ENCODE results near the gene ENTPD6.
"Not testable (repeated sequence)": the region's sequence is repeated elsewhere in the genome, so short reads cannot be mapped to it uniquely, and the experiment has no call there.

ENTPD6 gene

DNA sequence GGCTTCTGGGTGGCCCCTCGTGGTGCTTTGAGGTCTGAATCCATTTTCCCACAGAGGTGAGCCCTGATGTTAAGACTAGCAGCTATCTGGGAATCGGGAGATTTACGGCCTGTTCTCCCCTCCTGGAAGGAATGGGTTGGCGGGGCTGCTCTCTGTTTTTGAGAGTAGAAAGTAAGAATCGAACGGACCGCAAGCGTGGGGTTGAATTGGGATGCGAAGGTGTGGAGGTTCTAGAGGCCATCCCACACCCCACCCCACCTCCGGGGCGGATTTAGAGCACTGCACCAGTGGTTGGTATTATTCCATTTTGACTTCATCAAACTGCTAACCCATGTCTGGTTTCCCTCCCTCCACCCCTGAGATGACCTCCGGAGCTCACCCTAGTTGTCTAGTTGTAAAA is 63.8 kb downstream of the ENTPD6 start:
- DNase-seq: no peak

DNA sequence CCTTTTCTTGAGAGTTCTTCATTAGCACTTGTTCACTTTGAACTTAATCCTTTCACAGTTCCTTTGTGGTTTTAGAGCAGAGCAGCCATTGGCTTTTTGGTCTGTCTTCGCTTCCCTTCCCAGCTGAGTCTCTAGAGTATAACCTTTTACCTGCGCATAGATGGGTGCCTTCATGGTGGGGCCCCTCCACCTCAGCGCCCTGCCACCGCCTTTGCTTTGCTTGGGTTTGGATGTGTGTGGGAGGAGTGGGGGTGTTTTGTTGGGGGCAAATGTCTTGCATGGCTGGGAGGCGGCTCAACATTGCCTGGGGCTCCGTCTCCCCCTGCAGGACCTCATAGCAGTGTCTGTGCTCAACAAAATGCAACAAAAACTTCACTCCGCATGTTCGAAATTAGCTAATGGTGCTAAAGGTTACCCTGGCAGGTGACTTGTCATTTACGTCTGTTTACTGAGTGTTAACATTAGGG is 64.3 kb downstream of the ENTPD6 start:
- DNase-seq: no peak

DNA sequence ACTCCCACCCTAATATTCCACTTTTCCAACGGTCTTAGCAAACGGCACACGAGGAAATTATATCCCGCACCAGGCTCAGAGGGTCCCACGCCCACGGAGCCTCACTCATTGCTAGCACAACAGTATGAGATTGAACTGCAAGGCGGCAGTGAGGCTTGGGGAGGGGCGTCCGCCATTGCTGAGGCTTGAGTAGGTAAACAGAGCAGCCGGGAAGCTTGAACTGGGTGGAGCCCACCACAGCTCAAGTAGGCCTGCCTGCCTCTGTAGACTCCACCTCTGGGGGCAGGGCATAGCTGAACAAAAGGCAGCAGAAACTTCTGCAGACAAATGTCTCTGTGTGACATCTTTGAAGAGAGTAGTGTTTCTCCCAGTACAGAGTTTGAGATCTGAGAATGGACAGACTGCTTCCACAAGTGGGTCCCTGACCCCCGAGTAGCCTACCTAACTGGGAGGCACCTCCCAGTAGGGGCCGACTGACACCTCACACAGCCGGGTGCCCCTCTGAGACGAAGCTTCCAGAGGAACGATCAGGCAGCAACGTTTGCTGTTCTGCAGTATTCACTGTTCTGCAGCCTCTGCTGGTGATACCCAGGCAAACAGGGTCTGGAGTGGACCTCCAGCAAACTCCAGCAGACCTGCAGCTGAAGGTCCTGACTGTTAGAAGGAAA is 65.4 kb downstream of the ENTPD6 start:
- not testable (repeated sequence) for DNase-seq

DNA sequence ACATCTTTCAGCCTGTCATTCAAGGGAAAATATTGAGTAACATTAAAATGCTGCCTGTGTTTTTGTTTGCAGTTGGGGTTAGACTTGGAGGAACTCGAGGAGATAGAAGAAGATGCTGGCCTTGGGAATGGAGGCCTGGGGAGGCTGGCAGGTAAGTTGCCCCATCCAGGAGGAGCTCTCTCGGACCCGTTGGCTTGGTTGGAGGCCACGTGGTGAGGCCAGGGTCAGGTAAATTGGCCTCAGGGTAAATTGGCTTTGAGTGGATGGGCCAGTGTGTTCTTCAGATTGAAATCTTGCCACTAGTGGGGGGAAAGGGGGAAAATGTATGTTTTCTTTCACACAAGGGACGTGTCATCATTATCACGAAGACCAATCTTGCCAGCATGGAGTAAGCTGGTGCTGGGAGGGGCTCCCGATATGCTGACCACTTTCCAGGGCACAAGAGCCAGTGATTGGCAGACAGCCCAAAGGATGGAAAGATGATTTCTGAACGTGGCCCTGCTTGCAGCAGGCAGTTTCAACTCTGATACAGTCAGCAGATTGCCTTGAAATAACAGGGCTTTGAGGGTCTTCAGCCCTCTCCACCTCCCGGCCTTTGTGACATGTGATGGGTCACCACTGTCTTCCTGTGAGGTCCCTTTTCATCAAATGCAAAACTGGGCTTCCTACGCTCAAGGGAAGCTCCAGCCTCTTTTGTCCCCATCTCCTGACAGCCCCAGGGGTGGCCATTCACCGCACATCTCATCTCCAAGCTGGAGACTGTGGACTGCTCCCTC is 73.7 kb downstream of the ENTPD6 start:
- no peak for DNase-seq

DNA sequence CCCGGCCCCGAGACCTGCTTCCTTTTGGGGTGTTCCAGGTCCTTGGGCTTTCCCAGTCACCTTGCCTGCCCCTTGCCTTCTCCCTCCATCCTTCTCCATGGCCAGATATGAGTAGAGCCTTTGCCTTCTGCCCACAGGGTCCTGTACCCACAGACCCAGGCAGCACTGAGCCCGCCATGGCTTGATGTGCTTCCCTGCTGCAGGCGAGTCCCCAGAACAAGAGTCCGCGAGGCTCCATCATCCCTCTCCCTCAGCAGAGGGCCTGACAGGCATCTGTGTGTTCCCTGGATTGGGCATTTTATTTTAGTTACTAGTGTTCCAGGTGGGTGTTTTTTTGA is 74.3 kb downstream of the ENTPD6 start:
- DNase-seq: no peak

DNA sequence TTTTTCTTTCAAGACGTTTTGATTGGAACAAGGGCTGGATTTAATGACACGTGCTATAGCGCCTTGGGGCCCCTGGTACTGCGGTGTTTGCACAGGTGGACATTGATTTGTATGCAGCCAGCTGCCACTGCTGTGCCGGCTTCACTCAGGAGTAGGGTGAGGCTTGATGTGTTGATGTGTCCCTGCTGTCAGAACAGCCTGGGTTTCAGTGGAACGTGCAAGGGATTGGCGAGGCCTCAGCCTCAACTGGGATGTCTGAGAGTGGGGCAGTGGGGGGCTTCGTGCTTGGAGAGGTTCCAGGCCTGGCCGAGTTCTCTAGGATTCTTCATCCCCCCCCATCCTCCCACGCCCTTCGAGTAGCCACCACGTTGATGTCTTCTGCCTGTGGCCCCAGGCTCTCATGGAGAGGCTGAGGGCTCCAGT is 75.3 kb downstream of the ENTPD6 start:
- no peak for DNase-seq

DNA sequence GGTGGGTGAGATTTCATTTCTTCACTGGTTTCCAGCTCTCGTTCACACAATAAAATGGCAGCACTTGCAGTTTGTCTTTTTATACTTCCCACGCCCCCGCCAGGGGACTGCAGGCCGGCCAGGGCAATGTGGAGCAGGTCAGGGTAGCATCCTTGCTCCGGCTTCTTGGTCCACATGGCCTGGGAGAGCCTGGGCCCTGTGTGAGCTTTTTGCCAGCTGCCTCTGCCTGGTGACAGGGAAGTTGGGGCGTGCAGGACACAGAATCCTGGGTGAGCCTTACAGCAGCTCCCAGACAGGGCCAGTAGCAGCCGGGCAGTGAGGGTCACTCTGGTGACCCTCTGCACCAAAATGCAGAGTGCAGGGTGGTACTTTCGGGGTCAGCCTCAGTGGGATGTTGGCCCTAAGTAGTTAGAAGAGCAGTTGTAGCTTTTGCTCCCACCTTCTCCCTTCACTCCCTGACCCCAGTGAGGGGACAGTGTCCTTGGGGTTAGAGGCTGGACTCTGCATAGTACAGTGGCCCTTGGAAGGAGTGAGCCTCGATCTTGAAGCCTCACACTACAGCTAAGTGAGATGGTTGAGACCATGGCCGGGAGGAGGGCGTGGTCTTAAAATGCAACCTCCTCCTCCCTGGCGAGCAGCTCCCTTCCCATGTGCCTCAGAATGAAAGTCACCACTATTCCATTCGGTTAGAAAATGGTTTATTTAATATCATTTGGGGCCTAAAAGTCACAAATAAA is 76.1 kb downstream of the ENTPD6 start:
- no peak for DNase-seq

DNA sequence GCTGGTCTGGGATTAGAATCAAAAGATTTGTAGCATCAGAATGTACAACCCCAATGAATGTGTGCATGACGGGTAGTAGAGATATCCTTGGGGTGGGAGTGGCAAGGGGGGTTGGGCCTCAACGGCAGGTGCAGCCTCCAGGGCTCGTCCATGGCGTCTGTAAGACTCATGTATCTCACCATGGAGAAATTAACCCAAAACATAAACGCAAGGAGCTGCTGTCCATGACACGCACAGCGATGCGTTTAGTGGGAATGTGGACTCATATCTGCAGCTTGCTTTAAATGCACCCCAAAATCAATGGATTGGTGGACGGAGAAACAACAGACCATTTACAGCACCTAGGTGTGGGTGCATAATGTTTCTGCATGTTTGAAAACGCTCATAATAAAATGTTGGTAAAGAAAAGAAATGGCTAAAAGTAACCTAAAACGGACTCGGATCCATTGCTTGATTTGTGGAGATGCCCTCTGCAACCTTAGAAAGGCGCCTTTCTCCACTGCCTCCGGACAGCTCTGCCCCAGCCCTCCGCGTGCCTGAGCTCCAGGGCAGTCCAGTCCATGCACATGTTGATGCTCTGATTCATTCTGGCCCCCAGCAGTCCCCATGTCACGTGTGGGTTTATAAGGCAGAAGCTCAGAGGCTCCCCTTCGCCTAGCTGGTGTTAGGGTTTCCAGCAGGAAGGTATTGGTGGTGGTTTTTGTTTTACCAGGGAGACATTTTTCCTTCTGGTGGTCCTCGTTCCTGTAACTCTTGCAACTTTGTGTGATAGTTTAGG is 76.9 kb downstream of the ENTPD6 start:
- no peak for DNase-seq

DNA sequence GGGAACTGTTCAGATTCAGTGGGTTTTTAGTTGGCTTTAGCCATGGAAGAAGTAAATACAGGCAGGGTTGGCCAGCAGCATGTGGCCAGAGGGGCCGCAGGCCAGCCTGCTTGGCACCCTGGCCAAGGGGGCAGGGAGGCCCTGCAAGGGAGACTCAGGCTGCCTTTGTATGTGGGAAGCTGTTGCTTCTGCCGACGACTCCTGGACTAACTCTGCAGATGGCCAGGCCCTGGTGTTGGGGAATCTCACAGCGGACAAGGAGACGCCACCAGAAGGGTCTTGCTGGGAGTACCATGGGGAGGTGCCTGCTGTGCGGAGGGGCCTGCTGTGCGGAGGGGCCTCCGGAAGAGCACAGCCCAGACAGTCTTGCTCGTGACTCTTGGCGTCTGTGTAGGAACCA is 77.5 kb downstream of the ENTPD6 start:
- no peak for DNase-seq

DNA sequence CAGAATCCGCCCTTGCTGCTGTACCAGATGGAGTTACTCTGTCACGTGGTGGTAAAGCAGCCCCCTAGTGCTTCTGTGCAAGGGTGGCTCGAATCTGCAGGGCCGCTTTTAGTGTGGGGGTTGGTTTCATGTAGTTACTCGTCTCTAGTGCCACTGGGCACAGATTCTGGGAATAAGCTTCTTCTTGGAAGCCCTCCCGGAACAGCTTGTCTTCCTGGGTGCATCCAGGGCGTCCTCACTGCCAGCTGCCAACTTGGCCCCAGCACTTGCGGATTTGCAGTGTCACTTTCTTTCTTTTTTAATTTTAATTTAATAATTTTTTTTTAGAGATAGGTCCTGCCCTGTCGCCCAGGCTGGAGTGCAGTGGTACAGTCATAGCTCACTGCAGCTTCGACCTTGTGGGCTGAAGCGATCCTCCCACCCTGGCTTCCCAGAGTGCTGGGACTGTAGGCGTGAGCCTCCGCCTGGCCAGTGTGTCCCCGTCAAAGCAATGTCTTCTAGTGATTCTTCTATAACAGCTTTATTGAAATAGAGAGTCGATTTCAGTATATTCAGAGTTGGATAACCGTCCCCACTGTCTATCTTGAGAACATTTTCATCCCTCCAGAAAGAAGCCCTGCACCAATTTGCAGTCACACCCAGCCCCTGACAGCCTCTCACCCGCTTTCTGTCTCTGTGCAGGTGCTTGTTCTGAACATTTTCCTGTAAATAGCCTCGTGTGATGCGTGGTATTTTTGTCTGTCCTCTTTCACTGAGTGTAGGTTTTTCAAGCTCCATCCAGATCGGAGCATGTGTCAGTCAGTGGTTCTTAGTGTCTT is 78.2 kb downstream of the ENTPD6 start:
- DNase-seq: peak; percentile 64

DNA sequence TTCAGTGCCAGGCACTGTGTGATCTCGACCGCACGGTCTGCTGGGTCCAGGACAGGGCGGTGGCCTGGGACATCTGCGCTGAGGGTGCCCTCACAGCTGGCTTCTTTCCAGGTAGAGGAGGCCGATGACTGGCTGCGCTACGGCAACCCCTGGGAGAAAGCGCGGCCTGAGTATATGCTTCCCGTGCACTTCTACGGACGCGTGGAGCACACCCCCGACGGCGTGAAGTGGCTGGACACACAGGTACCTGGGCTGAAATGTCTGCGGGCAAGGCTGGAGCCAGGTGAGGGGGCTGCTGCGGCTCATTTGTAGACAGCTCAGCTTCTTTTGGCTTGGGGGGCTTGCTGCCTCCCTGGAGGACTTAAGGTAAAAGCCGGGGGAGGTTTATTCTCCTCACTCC is 79.0 kb downstream of the ENTPD6 start:
- DNase-seq: no peak

DNA sequence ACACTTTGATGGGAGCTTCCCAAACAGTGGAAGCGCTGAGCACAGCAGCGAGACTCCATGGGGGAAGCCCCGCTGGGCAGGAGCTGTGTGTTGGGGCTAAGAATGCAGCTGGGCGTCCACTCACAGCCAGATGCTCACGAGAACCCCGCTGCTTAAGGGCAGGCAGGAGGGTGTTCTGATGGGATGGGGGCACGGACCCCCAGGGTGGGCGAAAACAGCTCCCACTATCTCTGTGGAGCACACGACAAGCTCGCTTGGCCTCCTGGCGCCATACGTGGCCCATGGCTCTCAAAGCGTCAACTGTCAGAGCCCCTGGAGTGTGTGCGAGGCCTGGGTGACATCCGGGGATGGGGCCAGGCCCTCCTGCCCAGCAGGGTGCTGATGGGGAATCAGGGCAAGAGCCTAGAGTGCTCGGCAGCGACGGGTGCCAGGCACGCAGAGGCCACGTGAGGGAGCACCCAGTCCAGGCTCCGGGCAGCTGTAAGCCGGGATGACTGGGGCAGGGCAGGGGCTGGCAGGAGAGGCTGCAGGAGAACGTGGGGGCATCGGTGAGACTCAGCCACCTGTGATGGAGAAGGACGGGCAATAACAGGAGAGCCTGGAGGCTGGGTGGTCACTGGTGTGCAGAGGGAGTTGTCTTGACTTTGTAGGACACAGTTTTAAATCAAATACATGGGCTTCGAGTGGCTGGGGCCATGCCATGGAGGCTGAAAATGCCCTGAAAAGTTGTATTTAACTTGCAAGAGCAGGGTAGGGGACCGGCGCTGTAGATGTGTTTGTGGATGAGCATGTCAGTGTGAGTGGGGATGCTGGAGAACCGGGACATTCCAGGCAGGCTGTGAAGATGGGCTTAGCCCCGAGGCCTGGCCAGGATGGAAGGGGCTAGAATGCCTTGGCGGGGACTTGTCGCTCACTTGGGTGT is 79.6 kb downstream of the ENTPD6 start:
- no peak for DNase-seq

DNA sequence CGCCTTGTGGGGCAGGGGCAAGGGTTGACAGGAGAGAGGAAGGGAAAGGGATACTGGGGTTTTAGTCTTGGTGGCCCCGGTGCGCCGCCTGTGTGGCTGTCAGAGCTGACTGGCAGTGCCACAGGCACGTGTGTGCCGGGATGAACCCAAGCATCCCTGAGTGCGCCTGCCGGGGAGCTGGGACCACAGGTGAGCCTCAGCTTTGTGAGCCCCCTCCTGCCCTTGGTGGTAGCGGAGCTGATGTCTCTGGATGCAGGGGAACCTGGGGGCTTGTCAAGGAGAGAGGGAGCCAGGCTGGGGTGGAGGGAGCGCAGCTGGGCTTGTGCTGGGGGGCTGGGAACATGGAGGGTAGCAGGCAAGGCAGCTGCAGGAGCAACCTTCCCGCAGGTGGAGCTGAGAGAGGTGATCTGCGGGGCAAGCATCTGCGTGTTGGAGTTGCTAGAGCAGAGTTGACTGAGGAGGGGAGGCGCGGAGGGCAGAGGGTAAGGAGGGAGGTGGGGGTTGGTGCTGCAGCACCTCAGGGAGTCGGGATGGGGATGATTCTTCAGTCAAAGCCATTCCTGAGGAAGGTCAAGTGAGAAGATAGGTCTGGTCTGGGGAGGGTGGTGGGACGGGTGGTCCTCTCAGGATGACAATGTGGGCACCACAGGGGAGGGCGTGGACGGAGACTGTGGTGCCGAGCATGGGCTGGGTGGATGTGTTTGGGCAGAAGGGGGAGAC is 80.5 kb downstream of the ENTPD6 start:
- no peak for DNase-seq

Measured in NCI-H2171 treated with DMSO at 0.1 percent for 48 hours (cell line).